OCI-LY1 (cell line): ENCODE data around the gene PDXP.
A peak's percentile ranks its signal among the peaks of the same experiment; 100 is the strongest.

ENCODE experiments used
- H2AFZ ChIP-seq: fragments of 200-600 bp; sonication (generic), shearing (Covaris generic); 2 replicates; pipeline ENCODE4 v1.6.0; 2014; ENCODE audit warnings: antibody characterized with exemption, mild to moderate bottlenecking, low read length
- H3F3A ChIP-seq: fragments of 200-600 bp; sonication (generic), shearing (Covaris generic); 2 replicates; pipeline ENCODE4 v1.6.0; 2014; ENCODE audit warnings: mild to moderate bottlenecking, antibody characterized with exemption, low read length, moderate library complexity; ENCODE audit not compliant: insufficient read depth
- H3K27ac ChIP-seq: fragments of 200-600 bp; sonication (generic); 2 replicates; pipeline ENCODE4 v1.5.1; 2014; ENCODE audit warnings: low read length, mixed run types, mild to moderate bottlenecking, low read depth; ENCODE audit not compliant: poor library complexity, severe bottlenecking
- H3K27me3 ChIP-seq: fragments of 200-600 bp; sonication (generic); 2 replicates; pipeline ENCODE4 v1.6.0; 2014; ENCODE audit warnings: antibody characterized with exemption, mild to moderate bottlenecking, low read length, moderate library complexity; ENCODE audit not compliant: insufficient read depth
- H3K36me3 ChIP-seq: fragments of 200-600 bp; sonication (generic); 2 replicates; pipeline ENCODE4 v1.6.1; 2014; ENCODE audit warnings: mild to moderate bottlenecking, antibody characterized with exemption, low read length, moderate library complexity, mixed read lengths; ENCODE audit not compliant: insufficient read depth
- H3K4me1 ChIP-seq: fragments of 200-600 bp; sonication (generic); 2 replicates; pipeline ENCODE4 v1.5.1; 2014; ENCODE audit warnings: mild to moderate bottlenecking, low read length, moderate library complexity; ENCODE audit not compliant: insufficient read depth, severe bottlenecking
- H3K4me2 ChIP-seq: fragments of 200-600 bp; sonication (generic), shearing (Covaris generic); 2 replicates; pipeline ENCODE4 v1.6.1; 2014; ENCODE audit warnings: low read length
- H3K4me3 ChIP-seq: fragments of 200-600 bp; sonication (generic); 2 replicates; pipeline ENCODE4 v1.5.1; 2014; ENCODE audit warnings: low read length, low read depth, mild to moderate bottlenecking, mixed read lengths; ENCODE audit not compliant: poor library complexity, severe bottlenecking
- H3K79me2 ChIP-seq: fragments of 200-600 bp; shearing (Covaris generic); 2 replicates; pipeline ENCODE4 v1.6.1; 2016; ENCODE audit warnings: mixed run types, low read length, mixed read lengths; ENCODE audit not compliant: insufficient read depth
- H3K9ac ChIP-seq: fragments of 200-600 bp; sonication (generic), shearing (Covaris generic); 2 replicates; pipeline ENCODE4 v1.6.1; 2014; ENCODE audit warnings: mild to moderate bottlenecking, low read length, mixed read lengths
- H3K9me2 ChIP-seq: fragments of 200-600 bp; sonication (generic), shearing (Covaris generic); 2 replicates; pipeline ENCODE4 v1.6.1; 2014; ENCODE audit warnings: low read depth, mild to moderate bottlenecking, low read length, mixed read lengths
- H3K9me3 ChIP-seq: fragments of 200-600 bp; shearing (Covaris generic); 2 replicates; pipeline ENCODE4 v1.6.1; 2014; ENCODE audit warnings: low read length, mixed read lengths
- H4K20me1 ChIP-seq: fragments of 200-600 bp; sonication (generic), shearing (Covaris generic); 2 replicates; pipeline ENCODE4 v1.6.0; 2016; ENCODE audit warnings: mild to moderate bottlenecking, low read length; ENCODE audit not compliant: insufficient read depth
- EZH2 ChIP-seq: fragments of 200-600 bp; sonication (generic), shearing (Covaris generic); IDR thresholded peaks from 2 replicates; pipeline ENCODE4 v1.8.0; 2017; ENCODE audit warnings: borderline replicate concordance, mixed run types, mild to moderate bottlenecking, antibody characterized with exemption, low read length, moderate library complexity, mixed read lengths
- TF ChIP-seq, protein P1 (sequence below): fragments of 200-600 bp; sonication (generic), shearing (Covaris generic); IDR thresholded peaks from 2 replicates; pipeline ENCODE4 v1.5.1; 2017; ENCODE audit warnings: mild to moderate bottlenecking, antibody characterized with exemption, low read length, moderate library complexity, mixed read lengths

The PDXP gene

GRCh38 chr22:37674951-37675929 lies 16.7 kb downstream of the PDXP start, which contains the start of gene LGALS1:
LGALS1 (plus strand) TSS chr22:37675636; CDS start chr22:37675703, 67 bp downstream.
- peak within 1 kb of the TSS; percentile 92 for H3K4me2 ChIP-seq
- no peaks in the 10 kb centered on the region for H4K20me1 ChIP-seq
- peak within 1 kb of the TSS; percentile 92 for H3K27ac ChIP-seq
- peak within 1 kb of the TSS; percentile 58 for H3K4me3 ChIP-seq
- peaks cover 36% of the 10 kb centered on the region for H3K4me1 ChIP-seq
- TF ChIP-seq, protein P1, sequence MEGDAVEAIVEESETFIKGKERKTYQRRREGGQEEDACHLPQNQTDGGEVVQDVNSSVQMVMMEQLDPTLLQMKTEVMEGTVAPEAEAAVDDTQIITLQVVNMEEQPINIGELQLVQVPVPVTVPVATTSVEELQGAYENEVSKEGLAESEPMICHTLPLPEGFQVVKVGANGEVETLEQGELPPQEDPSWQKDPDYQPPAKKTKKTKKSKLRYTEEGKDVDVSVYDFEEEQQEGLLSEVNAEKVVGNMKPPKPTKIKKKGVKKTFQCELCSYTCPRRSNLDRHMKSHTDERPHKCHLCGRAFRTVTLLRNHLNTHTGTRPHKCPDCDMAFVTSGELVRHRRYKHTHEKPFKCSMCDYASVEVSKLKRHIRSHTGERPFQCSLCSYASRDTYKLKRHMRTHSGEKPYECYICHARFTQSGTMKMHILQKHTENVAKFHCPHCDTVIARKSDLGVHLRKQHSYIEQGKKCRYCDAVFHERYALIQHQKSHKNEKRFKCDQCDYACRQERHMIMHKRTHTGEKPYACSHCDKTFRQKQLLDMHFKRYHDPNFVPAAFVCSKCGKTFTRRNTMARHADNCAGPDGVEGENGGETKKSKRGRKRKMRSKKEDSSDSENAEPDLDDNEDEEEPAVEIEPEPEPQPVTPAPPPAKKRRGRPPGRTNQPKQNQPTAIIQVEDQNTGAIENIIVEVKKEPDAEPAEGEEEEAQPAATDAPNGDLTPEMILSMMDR, result no peak
- TF ChIP-seq EZH2, result no peak
- no peaks in the 10 kb centered on the region for H3K79me2 ChIP-seq
- no peaks in the 10 kb centered on the region for H3F3A ChIP-seq
- H3K9ac ChIP-seq, result peak within 1 kb of the TSS; percentile 65
- H3K27me3 ChIP-seq, result no peaks in the 10 kb centered on the region
- H3K9me3 ChIP-seq, result no peaks in the 10 kb centered on the region
- H2AFZ ChIP-seq, result no peak within 1 kb of the TSS
- no peaks in the 10 kb centered on the region for H3K36me3 ChIP-seq
- no peaks in the 10 kb centered on the region for H3K9me2 ChIP-seq

DNA sequence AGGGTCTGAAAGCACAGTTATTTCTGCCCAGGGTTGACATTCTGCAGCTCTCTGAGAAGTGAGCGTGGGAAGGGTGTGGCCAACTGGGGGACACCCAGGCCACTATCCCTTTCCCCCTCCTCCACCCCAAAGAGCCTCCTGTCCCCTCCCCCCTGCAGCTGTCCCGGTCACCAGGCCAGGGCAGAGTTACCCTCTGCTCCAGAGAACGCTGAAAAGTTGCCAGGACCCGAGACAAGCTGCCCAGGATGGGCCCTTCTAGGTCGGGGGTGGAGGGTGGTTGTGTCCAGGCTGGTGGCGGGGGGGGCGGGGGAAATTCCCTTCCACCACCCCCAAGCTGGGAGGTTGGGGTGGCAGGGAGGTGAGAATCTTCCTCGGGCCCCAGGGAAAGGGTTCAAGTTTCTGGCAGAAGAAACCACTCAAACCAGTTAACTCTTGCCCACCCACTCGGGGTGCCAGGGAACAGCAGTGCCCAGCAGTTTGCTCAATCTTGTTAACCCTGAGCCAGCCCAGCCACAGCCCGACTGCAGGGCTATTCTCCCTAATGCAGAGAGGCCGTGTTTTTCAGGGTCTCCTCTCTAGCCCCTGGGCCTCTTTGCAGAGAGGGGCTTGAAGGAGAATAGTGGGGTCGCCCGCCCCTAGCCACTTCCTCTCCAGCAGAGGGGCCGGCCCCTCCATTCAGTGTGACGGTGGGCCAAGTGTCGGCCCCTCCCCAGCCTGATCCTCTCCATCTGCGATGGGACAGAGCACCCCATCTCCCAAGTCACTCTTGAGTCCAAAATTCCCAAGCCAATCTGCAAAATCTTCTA lies 17.6 kb downstream of the PDXP start:
- peak overlapping the region; percentile 92 for H3K4me2 ChIP-seq
- TF ChIP-seq EZH2, result no peak
- TF ChIP-seq, protein P1, result no peak
- no peaks in the 10 kb centered on the region for H3K79me2 ChIP-seq
- H3K4me1 ChIP-seq, result peaks cover 36% of the 10 kb centered on the region
- H3K9me3 ChIP-seq, result no peaks in the 10 kb centered on the region
- H2AFZ ChIP-seq, result no peak overlapping the region
- H3K36me3 ChIP-seq, result no peaks in the 10 kb centered on the region
- no peaks in the 10 kb centered on the region for H3K27me3 ChIP-seq
- H4K20me1 ChIP-seq, result no peaks in the 10 kb centered on the region
- H3K4me3 ChIP-seq, result peak overlapping the region; percentile 58
- no peaks in the 10 kb centered on the region for H3F3A ChIP-seq
- no peaks in the 10 kb centered on the region for H3K9me2 ChIP-seq
- H3K27ac ChIP-seq, result peak overlapping the region; percentile 92
- peak overlapping the region; percentile 65 for H3K9ac ChIP-seq

DNA sequence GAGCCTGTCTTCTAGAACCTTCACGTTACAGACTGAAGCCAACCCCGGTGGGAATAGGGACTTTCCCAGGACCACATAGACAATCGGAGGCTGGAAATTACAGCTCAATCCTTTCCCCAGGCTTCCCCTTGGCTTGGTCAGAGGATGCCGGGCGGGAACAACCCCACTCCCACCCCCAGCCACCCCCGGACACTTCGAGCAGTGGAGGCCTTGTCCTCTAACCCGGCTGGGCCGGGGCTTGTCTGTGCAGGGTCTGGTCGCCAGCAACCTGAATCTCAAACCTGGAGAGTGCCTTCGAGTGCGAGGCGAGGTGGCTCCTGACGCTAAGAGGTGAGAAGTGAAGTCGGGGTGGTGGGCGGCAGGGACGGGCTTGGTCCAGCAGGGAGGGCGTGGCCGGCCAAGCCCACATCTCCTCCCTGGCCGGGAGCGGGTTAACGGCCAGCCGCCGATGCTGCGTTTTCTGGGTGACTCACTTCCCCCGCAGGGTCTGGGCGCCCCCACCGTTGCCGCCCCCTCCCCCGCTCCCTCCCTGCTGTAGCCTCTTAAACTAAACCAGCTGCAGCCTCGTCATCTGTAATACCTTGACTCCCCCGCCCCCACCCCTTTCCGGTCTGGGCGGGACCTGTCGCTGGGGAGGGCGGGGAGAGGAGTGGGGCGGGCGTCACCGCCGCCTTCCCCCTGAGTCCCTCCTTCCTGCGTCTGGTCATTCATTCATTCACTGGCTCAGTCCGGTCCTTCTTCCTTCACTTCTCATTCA lies 18.4 kb downstream of the PDXP start:
- Histone ChIP-seq H4K20me1 (no peaks in the 10 kb centered on the region), H3K4me3 (peak overlapping the region; percentile 58), H2AFZ (no peak overlapping the region), H3K9ac (peak overlapping the region; percentile 65), H3K79me2 (no peaks in the 10 kb centered on the region), H3K27ac (peak overlapping the region; percentile 92), H3K9me2 (no peaks in the 10 kb centered on the region), H3K4me1 (peaks cover 36% of the 10 kb centered on the region), H3K27me3 (no peaks in the 10 kb centered on the region), H3K4me2 (peak overlapping the region; percentile 92), H3K9me3 (no peaks in the 10 kb centered on the region), H3K36me3 (no peaks in the 10 kb centered on the region), H3F3A (no peaks in the 10 kb centered on the region)
- no peak for TF ChIP-seq EZH2
- TF ChIP-seq, protein P1, result no peak
